Measurements from ENCODE around the gene SOX18. TPM values are rescaled to one million over a fixed set of nuclear protein-coding genes. Genes with fewer than 3 reads are reported as not detected.

Gene SOX18
- total and polyA plus RNA-seq, 2 of the 13 experiments (the other 11 are each of a cell fraction or from before 2014, with no cell fraction given), result 1.6 to 1.9 TPM

GRCh38 chr20:64063389-64064144 is 14.1 kb upstream of the SOX18 start (continued):
- TF ChIP-seq CHCHD3 (CRISPR knock-in tag; IDR thresholded peaks at IDR 0.05) (peak; percentile 23), IRF9 (CRISPR knock-in tag; IDR thresholded peaks at IDR 0.05; ENCODE audit: borderline replicate concordance) (peak; percentile 62; the same call in 1 of the 2 replicates), TFAP4 (IDR thresholded peaks at IDR 0.05; ENCODE audit: borderline replicate concordance, low read depth) (0 out of 2 replicates have a peak, but pooled peaks have one; percentile 13), MED1 (CRISPR knock-in tag; IDR thresholded peaks at IDR 0.05) (0 out of 2 replicates have a peak, but pooled peaks have one; percentile 38), ELF1 (CRISPR knock-in tag; IDR thresholded peaks at IDR 0.05) (peak; percentile 38; the same call in 1 of the 2 replicates), IRF2 (CRISPR knock-in tag; IDR thresholded peaks at IDR 0.05) (0 out of 2 replicates have a peak, but pooled peaks have one; percentile 34), MIER2 (CRISPR knock-in tag; IDR thresholded peaks at IDR 0.05) (peak; percentile 14; the same call in 1 of the 2 replicates), NR3C1 (CRISPR knock-in tag; IDR thresholded peaks at IDR 0.05) (0 out of 2 replicates have a peak, but pooled peaks have one; percentile 39), ZFP36L1 (CRISPR knock-in tag; IDR thresholded peaks at IDR 0.05) (no peak), ARHGAP35 (CRISPR knock-in tag; IDR thresholded peaks at IDR 0.05; ENCODE audit: borderline replicate concordance) (0 out of 2 replicates have a peak, but pooled peaks have one; percentile 72), GABPA (IDR thresholded peaks at IDR 0.05; ENCODE audit: low read depth, low read length) (no peak), GABPA (CRISPR knock-in tag; IDR thresholded peaks at IDR 0.05; ENCODE audit: low read depth) (0 out of 2 replicates have a peak, but pooled peaks have one; percentile 16), ZFP1 (CRISPR knock-in tag; IDR thresholded peaks at IDR 0.05) (no peak), ZFP91 (CRISPR knock-in tag; IDR thresholded peaks at IDR 0.05; ENCODE audit: borderline replicate concordance) (peak; percentile 60; the same call in 1 of the 2 replicates), MED8 (CRISPR knock-in tag; IDR thresholded peaks at IDR 0.05; ENCODE audit: insufficient replicate concordance) (no peak), NR0B2 (CRISPR knock-in tag; IDR thresholded peaks at IDR 0.05) (peak; percentile 78), ZNF333 (CRISPR knock-in tag; IDR thresholded peaks at IDR 0.05; ENCODE audit: borderline replicate concordance) (peak; percentile 38; the same call in 1 of the 2 replicates), SNAPC5 (CRISPR knock-in tag; IDR thresholded peaks at IDR 0.05; ENCODE audit: borderline replicate concordance) (peak; percentile 59; the same call in 1 of the 2 replicates), ZNF776 (CRISPR knock-in tag; IDR thresholded peaks at IDR 0.05) (0 out of 2 replicates have a peak, but pooled peaks have one; percentile 27), DRAP1 (CRISPR knock-in tag; IDR thresholded peaks at IDR 0.05) (peak; percentile 20; the same call in 1 of the 2 replicates)

Data from HepG2 (cell line).